GM10248 (cell line): ENCODE results near the gene LRP5.

Experiments
- CTCF ChIA-PET: fragments of 300-600 bp; sonication (Branson Sonifier 250); formaldehyde crosslinking; extraction: SDS; loops from one replicate; lab custom pipeline; 2021; ENCODE audit warnings: antibody characterized with exemption; lab: Yijun Ruan, JAX
- POLR2A ChIA-PET: fragments of 350-650 bp; sonication (Branson Sonifier 250); formaldehyde crosslinking; extraction: SDS; loops from one replicate; lab custom pipeline; 2020; ENCODE audit warnings: antibody characterized with exemption; lab: Yijun Ruan, JAX
- DNase-seq: peaks from one replicate; pipeline ENCODE4 v3.0.0; 2012; ENCODE audit errors: extremely low spot score
- CTCF ChIP-seq: IDR thresholded peaks from 2 replicates; pipeline ENCODE4 v1.5.1; 2012; ENCODE audit warnings: mild to moderate bottlenecking, low read depth; ENCODE audit errors: extremely low read depth, missing control alignments, control extremely low read depth

The LRP5 gene

GRCh38 chr11:68380786-68381622 is 68.6 kb downstream of the LRP5 start:
- no peak for TF ChIP-seq CTCF
- ChIA-PET CTCF (interaction anchor here (0.7 to 1.6 kb wide), 6 partner anchors 10 to 174 kb away, joined by 3 to 4 read pairs (median 3); no protein-coding TSS in a partner anchor), POLR2A (no interaction called here)
- DNase-seq, result no peak

- no peak for TF ChIP-seq CTCF
- ChIA-PET CTCF (interaction anchor here (0.7 to 1.6 kb wide), 4 partner anchors 83 to 175 kb away, joined by 3 to 4 read pairs (median 3); no protein-coding TSS in a partner anchor), POLR2A (no interaction called here)
- DNase-seq, result no peak
Observed at GRCh38 chr11:68381716-68382115, 69.3 kb downstream of the LRP5 start.

DNA sequence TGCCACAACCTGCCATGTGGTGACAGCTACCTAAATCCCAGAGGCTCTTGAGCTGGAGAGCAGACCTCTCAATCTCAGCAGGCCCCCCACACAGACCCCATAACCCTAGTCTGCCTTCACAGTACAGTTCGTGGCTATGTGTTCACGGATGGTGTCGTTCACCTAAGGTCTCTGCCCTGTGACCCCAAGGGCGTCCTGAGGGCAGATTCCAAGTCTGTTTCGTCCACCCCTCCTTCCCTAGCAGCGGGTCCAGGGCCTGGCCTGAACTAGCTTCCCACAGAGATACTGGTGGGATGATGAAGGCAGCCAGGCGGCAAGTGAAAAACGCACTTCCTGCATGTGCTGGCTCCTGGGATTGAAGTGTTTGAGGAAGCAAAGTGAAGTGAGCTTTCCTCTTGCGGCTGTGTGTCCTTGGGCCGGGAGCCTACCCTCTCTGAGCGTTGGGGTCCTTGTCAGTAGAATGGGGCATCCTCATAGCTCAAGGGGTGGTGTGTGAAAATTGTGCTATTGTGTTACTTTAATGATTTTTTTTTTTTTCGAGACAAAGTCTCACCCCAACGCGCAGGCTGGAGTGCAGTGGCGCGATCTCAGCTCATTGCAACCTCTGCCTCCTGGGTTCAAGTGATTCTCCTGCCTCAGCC is 70.1 kb downstream of the LRP5 start:
- CTCF ChIA-PET, result interaction anchor here (0.7 to 1.8 kb wide), 14 partner anchors 9 to 175 kb away, joined by 3 to 8 read pairs (median 4); no protein-coding TSS in a partner anchor
- TF ChIP-seq CTCF, result no peak
- no peak for DNase-seq
- POLR2A ChIA-PET, result no interaction called here

DNA sequence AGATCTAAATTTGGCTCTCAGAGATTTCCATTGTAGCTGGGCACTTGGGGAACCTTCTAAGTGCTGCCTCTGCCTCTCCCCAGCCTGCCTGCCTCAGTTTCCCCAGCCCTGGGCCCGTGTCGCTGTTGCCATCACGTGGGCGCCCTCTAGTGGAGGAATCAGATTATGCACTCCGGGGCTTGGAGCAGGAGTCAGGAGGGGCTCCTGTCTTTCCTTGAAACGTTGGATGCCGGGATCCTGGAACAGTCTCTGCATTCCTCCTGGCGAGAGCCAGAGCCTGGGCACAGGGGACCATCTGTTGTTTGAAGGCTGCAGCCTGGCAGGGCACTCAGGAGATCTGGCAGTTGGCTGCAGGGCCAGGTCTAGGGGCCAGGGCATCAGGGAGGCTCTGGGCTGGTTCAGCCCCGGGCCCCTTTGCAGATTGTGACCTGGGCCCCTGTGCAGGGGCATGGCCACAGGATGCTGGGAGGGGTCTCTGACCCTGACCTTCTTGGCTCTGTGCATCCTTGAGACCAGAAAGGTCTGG is 71.6 kb downstream of the LRP5 start:
- POLR2A ChIA-PET, result no interaction called here
- CTCF ChIA-PET, result interaction anchor here (0.7 to 2.5 kb wide), 18 partner anchors 8 to 173 kb away, joined by 3 to 13 read pairs (median 4); no protein-coding TSS in a partner anchor
- peak; percentile 80 for DNase-seq
- peak; percentile 85 for TF ChIP-seq CTCF

GRCh38 chr11:68384530-68385081 is 72.2 kb downstream of the LRP5 start:
- CTCF ChIA-PET, result interaction anchor here (0.7 to 2.5 kb wide), 11 partner anchors 9 to 173 kb away, joined by 3 to 13 read pairs (median 4); no protein-coding TSS in a partner anchor
- POLR2A ChIA-PET, result no interaction called here

More at GRCh38 chr11:68384530-68385081, 72.2 kb downstream of the LRP5 start:
- DNase-seq, result no peak
- no peak for TF ChIP-seq CTCF
